Erythroblast (primary cell): Measurements from ENCODE around the gene RFNG.
"Not testable (repeated sequence)": the region's sequence is repeated elsewhere in the genome, so short reads cannot be mapped to it uniquely, and the experiment has no call there.

ENCODE experiments used
- DNase-seq, 2 experiments: peaks; one replicate each; lab custom pipeline; 2025; lab: John Stamatoyannopoulos, UW
- GATA1 ChIP-seq: IDR thresholded peaks from 2 replicates; pipeline ENCODE4 v1.6.1; 2011; ENCODE audit warnings: low read depth, mild to moderate bottlenecking, control low read depth, low read length, moderate library complexity
- POLR2A ChIP-seq: IDR thresholded peaks from 2 replicates; pipeline ENCODE4 v1.6.1; 2011; ENCODE audit warnings: mild to moderate bottlenecking, low read length

Gene RFNG

GRCh38 chr17:82042649-82043048 is 9.0 kb downstream of the RFNG start:
- TF ChIP-seq GATA1 (no peak), POLR2A (no peak)
- DNase-seq, result no peak

- TF ChIP-seq POLR2A (no peak), GATA1 (no peak)
- DNase-seq, result no peak
Measured at GRCh38 chr17:82041144-82041814, 10.3 kb downstream of the RFNG start.

- DNase-seq, result no peak
- no peak for TF ChIP-seq GATA1
- TF ChIP-seq POLR2A, result no peak
Measured at GRCh38 chr17:82039695-82040299, 11.8 kb downstream of the RFNG start.

- DNase-seq, result not testable (repeated sequence)
Measured at GRCh38 chr17:82038796-82039409, 12.7 kb downstream of the RFNG start.

GRCh38 chr17:82037889-82038195 is 13.8 kb downstream of the RFNG start:
- DNase-seq, result no peak
- TF ChIP-seq GATA1 (no peak), POLR2A (no peak)

- DNase-seq, result peak; percentile 97 to 98
- no peak for TF ChIP-seq GATA1
- TF ChIP-seq POLR2A, result peak; percentile 90
Measured at GRCh38 chr17:82037092-82037888, 14.3 kb downstream of the RFNG start, which contains the start of gene DCXR. TSS of gene DCXR (minus strand) at chr17:82037697. CDS start at chr17:82037682, 15 bp downstream.

- DNase-seq, result peak in 1 of 2 experiments; percentile 50
- no peak for TF ChIP-seq GATA1
- no peak for TF ChIP-seq POLR2A
Measured at GRCh38 chr17:82036634-82037091, 14.9 kb downstream of the RFNG start.

- DNase-seq, result no peak
- TF ChIP-seq GATA1 (no peak), POLR2A (no peak)
Measured at GRCh38 chr17:82035956-82036633, 15.5 kb downstream of the RFNG start.

GRCh38 chr17:82035488-82035887 is 16.1 kb downstream of the RFNG start:
- TF ChIP-seq POLR2A (no peak), GATA1 (no peak)
- DNase-seq, result no peak

- DNase-seq, result no peak
- no peak for TF ChIP-seq GATA1
- no peak for TF ChIP-seq POLR2A
Measured at GRCh38 chr17:82034371-82035011, 17.1 kb downstream of the RFNG start.

- DNase-seq, result no peak
- TF ChIP-seq GATA1, result no peak
- TF ChIP-seq POLR2A, result no peak
Measured at GRCh38 chr17:82033359-82034085, 18.1 kb downstream of the RFNG start.

- TF ChIP-seq GATA1 (no peak), POLR2A (no peak)
Measured at GRCh38 chr17:82031885-82032627, 19.6 kb downstream of the RFNG start.

More at GRCh38 chr17:82031885-82032627, 19.6 kb downstream of the RFNG start:
- peak; percentile 60 for DNase-seq
